ENCODE data around the gene TIMM21. TPM values are rescaled to one million over a fixed set of nuclear protein-coding genes. Genes with fewer than 3 reads are reported as not detected.

The TIMM21 gene
- polyA plus RNA-seq, 1 experiment: 21.2 TPM

DNA sequence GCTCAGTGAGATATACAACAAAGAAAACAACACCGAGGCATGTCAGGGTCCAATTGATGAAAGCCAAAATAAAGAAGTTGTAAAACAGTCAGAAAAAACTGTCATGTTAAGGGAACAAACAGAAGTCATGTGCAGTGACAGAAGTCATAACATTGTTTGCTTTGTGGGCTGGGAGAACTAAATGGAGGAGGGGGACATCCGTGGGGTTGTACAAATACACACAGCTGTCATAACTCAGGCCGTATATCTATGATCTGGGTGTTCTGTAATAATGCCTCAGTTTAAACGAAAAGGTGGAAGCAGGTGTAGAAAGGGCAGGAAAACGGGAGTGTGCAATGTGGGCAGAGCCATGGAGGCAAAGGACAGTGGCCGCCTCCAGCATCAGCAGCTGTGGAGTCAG, 27.3 kb downstream of the TIMM21 start:
- peaks cover 9% of the 10 kb centered on the region for H3K27me3 ChIP-seq (ENCODE audit: control insufficient read depth, insufficient read depth, low read length)
- DNase-seq (ENCODE audit: low read depth): no peak
- H3K4me3 ChIP-seq (ENCODE audit: low read depth, low read length): no peak overlapping the region
- ChIA-PET CTCF (interaction anchor here (2.0 kb wide), 1 partner anchor 8 kb away, joined by 6 read pairs; no protein-coding TSS in a partner anchor), POLR2A (no interaction called here)
- TF ChIP-seq, protein P1, sequence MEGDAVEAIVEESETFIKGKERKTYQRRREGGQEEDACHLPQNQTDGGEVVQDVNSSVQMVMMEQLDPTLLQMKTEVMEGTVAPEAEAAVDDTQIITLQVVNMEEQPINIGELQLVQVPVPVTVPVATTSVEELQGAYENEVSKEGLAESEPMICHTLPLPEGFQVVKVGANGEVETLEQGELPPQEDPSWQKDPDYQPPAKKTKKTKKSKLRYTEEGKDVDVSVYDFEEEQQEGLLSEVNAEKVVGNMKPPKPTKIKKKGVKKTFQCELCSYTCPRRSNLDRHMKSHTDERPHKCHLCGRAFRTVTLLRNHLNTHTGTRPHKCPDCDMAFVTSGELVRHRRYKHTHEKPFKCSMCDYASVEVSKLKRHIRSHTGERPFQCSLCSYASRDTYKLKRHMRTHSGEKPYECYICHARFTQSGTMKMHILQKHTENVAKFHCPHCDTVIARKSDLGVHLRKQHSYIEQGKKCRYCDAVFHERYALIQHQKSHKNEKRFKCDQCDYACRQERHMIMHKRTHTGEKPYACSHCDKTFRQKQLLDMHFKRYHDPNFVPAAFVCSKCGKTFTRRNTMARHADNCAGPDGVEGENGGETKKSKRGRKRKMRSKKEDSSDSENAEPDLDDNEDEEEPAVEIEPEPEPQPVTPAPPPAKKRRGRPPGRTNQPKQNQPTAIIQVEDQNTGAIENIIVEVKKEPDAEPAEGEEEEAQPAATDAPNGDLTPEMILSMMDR (IDR thresholded peaks at IDR 0.05; ENCODE audit: insufficient read depth, low read depth, low read length): no peak
- no peaks in the 10 kb centered on the region for H3K36me3 ChIP-seq (ENCODE audit: control insufficient read depth, insufficient read depth, low read length)

DNA sequence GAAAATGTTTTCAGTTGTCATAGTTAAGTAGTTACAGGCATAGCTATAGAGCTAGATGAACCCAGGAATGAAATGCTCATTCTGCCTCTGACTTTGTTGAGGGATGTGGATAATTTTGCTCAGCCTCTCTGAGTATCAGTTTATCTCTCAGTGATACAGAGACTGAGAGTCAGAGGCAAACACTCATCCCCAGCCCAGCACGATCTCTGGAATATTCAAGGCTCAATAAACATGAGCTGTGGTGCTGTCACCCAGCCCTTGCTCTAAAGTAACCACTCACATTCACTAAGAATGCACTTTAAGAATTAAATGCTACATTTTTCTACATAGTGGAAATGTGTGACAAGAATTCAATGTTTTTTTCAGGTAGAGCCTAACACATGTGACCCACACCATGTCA, 30.6 kb downstream of the TIMM21 start:
- CTCF ChIA-PET: no interaction called here
- Histone ChIP-seq H3K27me3 (ENCODE audit: control insufficient read depth, insufficient read depth, low read length) (peaks cover 7% of the 10 kb centered on the region), H3K4me3 (ENCODE audit: low read depth, low read length) (no peak overlapping the region), H3K36me3 (ENCODE audit: control insufficient read depth, insufficient read depth, low read length) (no peaks in the 10 kb centered on the region)
- TF ChIP-seq, protein P1 (IDR thresholded peaks at IDR 0.05; ENCODE audit: insufficient read depth, low read depth, low read length): no peak
- POLR2A ChIA-PET: no interaction called here
- DNase-seq (ENCODE audit: low read depth): no peak

DNA sequence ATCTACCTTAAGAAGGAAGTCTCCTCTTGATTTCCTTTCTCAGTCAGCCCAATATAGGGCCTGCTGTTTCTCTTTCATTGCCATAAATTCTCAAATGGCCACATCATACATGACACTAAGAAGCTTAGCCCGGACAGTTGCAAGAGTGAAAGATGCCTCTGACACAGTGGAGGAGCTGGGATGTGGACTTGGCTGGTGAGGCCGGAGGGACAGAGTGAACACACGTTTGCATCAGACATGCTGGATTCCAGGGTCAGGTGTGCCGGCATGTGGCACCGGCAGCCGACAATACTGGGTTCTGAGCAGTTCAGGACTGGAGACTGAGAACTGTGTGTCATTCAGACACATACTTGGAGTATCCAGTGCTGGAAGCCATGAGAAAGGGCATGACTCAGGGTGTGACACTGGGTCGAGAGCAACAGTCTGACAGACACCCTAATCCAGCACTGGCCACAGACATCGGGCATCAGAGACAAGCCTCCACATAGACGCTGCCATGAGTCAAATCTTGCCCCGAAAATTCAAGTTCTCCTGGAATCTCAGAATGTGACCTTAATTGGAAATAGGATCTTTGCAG, 31.4 kb downstream of the TIMM21 start:
- POLR2A ChIA-PET: no interaction called here
- TF ChIP-seq, protein P1 (IDR thresholded peaks at IDR 0.05; ENCODE audit: insufficient read depth, low read depth, low read length): no peak
- DNase-seq (ENCODE audit: low read depth): no peak
- Histone ChIP-seq H3K27me3 (ENCODE audit: control insufficient read depth, insufficient read depth, low read length) (peaks cover 7% of the 10 kb centered on the region), H3K4me3 (ENCODE audit: low read depth, low read length) (no peak overlapping the region), H3K36me3 (ENCODE audit: control insufficient read depth, insufficient read depth, low read length) (no peaks in the 10 kb centered on the region)
- CTCF ChIA-PET: no interaction called here

DNA sequence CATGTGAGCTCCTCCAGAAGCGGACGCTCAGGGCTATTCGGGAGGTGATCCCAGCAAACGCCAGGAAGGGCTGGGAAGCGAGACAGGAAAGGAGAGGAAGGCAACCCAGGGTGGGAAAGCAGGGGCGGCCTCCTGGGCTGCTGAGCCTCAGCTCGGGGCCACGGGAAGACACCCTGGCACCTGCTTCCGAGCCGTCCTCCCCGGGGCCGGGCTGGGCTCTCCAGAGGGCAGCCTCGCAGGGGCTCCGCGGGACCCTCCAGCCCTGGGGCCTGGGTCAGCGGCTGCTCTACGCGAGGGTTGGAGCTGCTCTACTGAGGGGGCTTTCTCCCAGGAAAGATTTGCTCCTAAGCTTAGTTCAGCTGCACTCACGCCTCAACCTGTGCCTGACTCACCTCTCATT, 34.0 kb downstream of the TIMM21 start:
- Histone ChIP-seq H3K36me3 (ENCODE audit: control insufficient read depth, insufficient read depth, low read length) (no peaks in the 10 kb centered on the region), H3K4me3 (ENCODE audit: low read depth, low read length) (no peak overlapping the region), H3K27me3 (ENCODE audit: control insufficient read depth, insufficient read depth, low read length) (peaks cover 3% of the 10 kb centered on the region)
- CTCF ChIA-PET: interaction anchor here (1.0 kb wide), 1 partner anchor 160 kb away, joined by 3 read pairs; no protein-coding TSS in a partner anchor
- POLR2A ChIA-PET: interaction anchor here (0.6 kb wide), 1 partner anchor 415 kb away, joined by 3 read pairs; no protein-coding TSS in a partner anchor
- TF ChIP-seq, protein P1 (IDR thresholded peaks at IDR 0.05; ENCODE audit: insufficient read depth, low read depth, low read length): no peak
- DNase-seq (ENCODE audit: low read depth): no peak

DNA sequence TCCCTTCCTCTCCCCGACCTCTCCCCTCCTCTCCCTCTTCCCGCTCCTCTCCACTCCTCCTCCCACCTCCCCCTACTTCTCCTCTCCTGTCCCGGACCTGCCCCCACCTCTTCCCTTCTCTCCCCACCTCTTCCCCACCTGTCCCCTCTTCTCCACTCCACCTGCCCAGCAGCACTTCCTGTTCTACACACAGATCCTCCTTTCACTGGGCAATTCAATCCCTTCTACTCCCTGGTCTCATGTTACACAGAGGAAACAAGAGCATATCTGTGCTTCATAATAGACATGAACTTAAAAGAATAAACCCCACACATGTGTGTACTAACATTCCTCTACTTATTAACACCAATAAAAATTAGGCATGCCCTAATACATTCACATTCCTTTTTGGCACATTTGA, 34.8 kb downstream of the TIMM21 start:
- TF ChIP-seq, protein P1 (IDR thresholded peaks at IDR 0.05; ENCODE audit: insufficient read depth, low read depth, low read length): no peak
- ChIA-PET POLR2A (no interaction called here), CTCF (no interaction called here)
- peaks cover 3% of the 10 kb centered on the region; the same call in 1 of the 2 replicates for H3K27me3 ChIP-seq (ENCODE audit: control insufficient read depth, insufficient read depth, low read length)
- no peak for DNase-seq (ENCODE audit: low read depth)
- H3K36me3 ChIP-seq (ENCODE audit: control insufficient read depth, insufficient read depth, low read length): no peaks in the 10 kb centered on the region
- no peak overlapping the region for H3K4me3 ChIP-seq (ENCODE audit: low read depth, low read length)

Data from BJ (cell line).